Subcutaneous adipose tissue (tissue), 4 donors: ENCODE results near the gene FAM117A. TPM values are rescaled to one million over a fixed set of nuclear protein-coding genes. Genes with fewer than 3 reads are reported as not detected.

Experiments used
- total RNA-seq, 4 donors: library from RNA; depleted of rRNA; stranded (reverse); fragments of >200 nt; gene quantifications; one replicate each; pipeline ENCODE4 v1.1.0, GENCODE V29; 2016
- TF ChIP-seq, protein P1 (sequence below): fragments of 450-650 bp; IDR thresholded peaks from one replicate; pipeline ENCODE4 v1.5.1; 2016; ENCODE audit warnings: low read depth, mild to moderate bottlenecking, control low read depth, antibody characterized with exemption, moderate library complexity

The FAM117A gene
- total RNA-seq, 4 donors from 2014 or later, result 3.9 to 19.4 (median 8.4) TPM

GRCh38 chr17:49746791-49747490 is 17.0 kb downstream of the FAM117A start:
- TF ChIP-seq, protein P1, sequence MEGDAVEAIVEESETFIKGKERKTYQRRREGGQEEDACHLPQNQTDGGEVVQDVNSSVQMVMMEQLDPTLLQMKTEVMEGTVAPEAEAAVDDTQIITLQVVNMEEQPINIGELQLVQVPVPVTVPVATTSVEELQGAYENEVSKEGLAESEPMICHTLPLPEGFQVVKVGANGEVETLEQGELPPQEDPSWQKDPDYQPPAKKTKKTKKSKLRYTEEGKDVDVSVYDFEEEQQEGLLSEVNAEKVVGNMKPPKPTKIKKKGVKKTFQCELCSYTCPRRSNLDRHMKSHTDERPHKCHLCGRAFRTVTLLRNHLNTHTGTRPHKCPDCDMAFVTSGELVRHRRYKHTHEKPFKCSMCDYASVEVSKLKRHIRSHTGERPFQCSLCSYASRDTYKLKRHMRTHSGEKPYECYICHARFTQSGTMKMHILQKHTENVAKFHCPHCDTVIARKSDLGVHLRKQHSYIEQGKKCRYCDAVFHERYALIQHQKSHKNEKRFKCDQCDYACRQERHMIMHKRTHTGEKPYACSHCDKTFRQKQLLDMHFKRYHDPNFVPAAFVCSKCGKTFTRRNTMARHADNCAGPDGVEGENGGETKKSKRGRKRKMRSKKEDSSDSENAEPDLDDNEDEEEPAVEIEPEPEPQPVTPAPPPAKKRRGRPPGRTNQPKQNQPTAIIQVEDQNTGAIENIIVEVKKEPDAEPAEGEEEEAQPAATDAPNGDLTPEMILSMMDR, result no peak

- TF ChIP-seq, protein P1, result no peak
Observed at GRCh38 chr17:49745175-49746139, 18.5 kb downstream of the FAM117A start.

DNA sequence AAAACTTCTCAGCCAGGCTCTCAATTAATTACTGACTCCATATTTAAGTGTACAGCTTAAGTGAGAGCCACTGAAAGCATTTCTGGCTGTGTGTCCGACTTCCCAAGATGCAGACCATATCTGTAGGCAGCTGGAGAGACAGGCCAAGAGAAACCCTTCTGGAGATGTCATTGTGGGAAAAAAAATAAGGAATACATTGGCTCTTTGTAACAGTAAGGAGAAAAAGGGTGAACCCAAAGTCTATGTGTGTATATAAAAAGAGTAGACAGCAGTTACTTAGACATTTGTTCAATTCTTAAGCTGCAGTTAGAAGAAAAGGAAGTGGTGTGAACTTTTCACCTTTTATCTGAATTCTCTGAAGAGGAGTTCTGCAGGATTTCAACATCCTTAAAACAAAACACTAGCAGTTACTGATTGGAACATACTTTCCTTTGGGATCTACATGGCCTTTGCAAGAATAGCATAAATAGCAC is 21.7 kb downstream of the FAM117A start:
- TF ChIP-seq, protein P1, result no peak

GRCh38 chr17:49741692-49742076 is 22.2 kb downstream of the FAM117A start:
- TF ChIP-seq, protein P1, result no peak

DNA sequence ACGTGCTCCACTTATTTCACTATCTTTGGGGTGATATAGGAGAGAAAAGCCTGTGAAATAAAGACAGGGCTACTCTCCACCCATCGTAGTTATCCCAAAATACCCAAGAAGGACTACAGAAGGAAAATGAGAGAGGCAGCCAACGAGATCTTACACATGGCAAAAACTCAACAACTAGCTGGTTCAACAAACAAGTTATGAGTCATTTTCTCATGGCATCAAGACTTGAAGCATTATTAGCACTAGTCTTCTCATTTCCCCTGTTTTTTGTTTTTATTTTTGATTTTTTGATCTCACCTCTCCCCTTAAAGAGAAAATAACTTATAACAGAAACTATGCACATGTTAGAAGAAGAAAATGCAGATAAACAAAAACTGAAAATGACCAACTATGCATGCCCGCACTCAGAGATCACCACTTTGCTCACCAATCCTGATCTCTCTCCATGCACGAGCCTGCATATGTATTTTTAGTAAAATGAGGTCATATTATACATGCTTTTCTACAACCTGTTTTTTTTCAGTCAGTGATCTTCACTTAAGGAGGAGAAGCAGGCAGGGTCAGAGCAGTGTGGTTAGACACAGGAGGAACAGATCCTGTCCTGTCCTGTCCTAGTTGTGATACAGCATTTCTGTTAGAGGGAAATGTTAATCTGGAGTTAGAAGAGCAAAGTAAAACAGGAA is 22.8 kb downstream of the FAM117A start:
- TF ChIP-seq, protein P1, result no peak

DNA sequence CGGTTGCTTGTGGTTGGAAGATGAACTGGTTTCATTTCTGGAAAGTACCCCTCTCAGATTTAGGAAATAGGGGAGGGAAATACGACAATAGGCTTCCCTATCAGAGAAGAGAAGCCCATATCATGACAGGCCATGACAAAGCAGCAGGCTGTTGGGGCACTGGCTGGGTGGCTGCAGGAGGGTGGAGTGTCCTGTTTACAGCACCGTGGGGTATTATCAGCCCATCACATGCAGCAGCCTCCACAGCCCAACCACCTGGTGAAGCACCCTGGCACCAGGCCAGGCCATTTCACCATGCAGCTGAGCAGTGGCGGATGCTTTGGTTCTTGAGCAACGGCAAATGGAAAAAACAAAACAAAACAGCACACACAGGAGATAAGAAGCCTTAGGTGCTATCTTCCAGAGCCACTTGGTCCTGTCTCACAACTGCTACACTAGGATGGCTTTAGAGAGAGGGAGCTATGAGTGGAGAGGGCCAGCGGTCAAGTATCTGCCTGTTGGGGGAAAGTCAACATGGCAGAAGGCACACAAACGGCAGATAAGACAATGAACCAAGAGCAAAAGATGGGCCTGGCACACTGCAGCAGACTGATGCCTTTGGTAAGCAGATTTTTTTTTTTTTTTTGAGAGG is 24.2 kb downstream of the FAM117A start:
- TF ChIP-seq, protein P1, result no peak
